Stomach smooth muscle (tissue), 2 donors: ENCODE data around the gene CXCL12.

Experiments
- H3K27ac ChIP-seq: one replicate; pipeline ENCODE4 v1.7.0; 2013; ENCODE audit warnings: mild to moderate bottlenecking, low read length, inconsistent platforms
- H3K27me3 ChIP-seq, 2 donors: one replicate each; pipeline ENCODE4 v1.7.0; 2013; ENCODE audit warnings: low read length in 2 of 2; ENCODE audit not compliant: insufficient read depth in 2 of 2, control insufficient read depth in 1 of 2
- H3K36me3 ChIP-seq, 2 donors: one replicate each; pipeline ENCODE4 v1.7.0; 2013; ENCODE audit warnings: low read length in 2 of 2; ENCODE audit not compliant: control insufficient read depth in 2 of 2, insufficient read depth in 2 of 2
- H3K4me1 ChIP-seq: one replicate; pipeline ENCODE4 v1.7.0; 2013; ENCODE audit warnings: low read length; ENCODE audit not compliant: control insufficient read depth, insufficient read depth
- H3K4me3 ChIP-seq, 2 donors: one replicate each; pipeline ENCODE4 v1.7.0; 2013; ENCODE audit warnings: low read length in 2 of 2
- H3K9ac ChIP-seq, 2 donors: one replicate each; pipeline ENCODE4 v1.7.0; 2013; ENCODE audit warnings: low read length in 2 of 2, mild to moderate bottlenecking in 1 of 2
- H3K9me3 ChIP-seq, 2 donors: one replicate each; pipeline ENCODE4 v1.7.0; 2013; ENCODE audit warnings: low read length in 2 of 2; ENCODE audit not compliant: control insufficient read depth in 2 of 2
- donor health status: healthy.
- donor health status: Pancreatic carcinoma.

CXCL12 gene

GRCh38 chr10:44393051-44393630 lies 8.2 kb upstream of the CXCL12 start:
- H3K9ac ChIP-seq, result no peak overlapping the region

GRCh38 chr10:44392420-44392819 lies 7.5 kb upstream of the CXCL12 start:
- Histone ChIP-seq H3K27ac (no peak overlapping the region), H3K9me3 (no peaks in the 10 kb centered on the region), H3K4me3 (no peak overlapping the region), H3K4me1 (no peaks in the 10 kb centered on the region), H3K27me3 (peaks cover 0 to 3% of the 10 kb centered on the region in 2 donors), H3K36me3 (no peaks in the 10 kb centered on the region), H3K9ac (no peak overlapping the region)

More at GRCh38 chr10:44393051-44393630, 8.2 kb upstream of the CXCL12 start:
- H3K36me3 ChIP-seq, result no peaks in the 10 kb centered on the region
- H3K9me3 ChIP-seq, result no peaks in the 10 kb centered on the region
- H3K27ac ChIP-seq, result no peak overlapping the region
- no peaks in the 10 kb centered on the region for H3K4me1 ChIP-seq
- H3K27me3 ChIP-seq, result peaks cover 2 to 3% of the 10 kb centered on the region in 2 donors
- H3K4me3 ChIP-seq, result no peak overlapping the region

GRCh38 chr10:44391981-44392380 lies 7.1 kb upstream of the CXCL12 start:
- Histone ChIP-seq H3K4me1 (no peaks in the 10 kb centered on the region), H3K27me3 (peaks cover 0 to 3% of the 10 kb centered on the region in 2 donors), H3K9ac (no peak overlapping the region), H3K27ac (no peak overlapping the region), H3K36me3 (no peaks in the 10 kb centered on the region), H3K9me3 (no peaks in the 10 kb centered on the region), H3K4me3 (no peak overlapping the region)

- Histone ChIP-seq H3K36me3 (no peaks in the 10 kb centered on the region), H3K27me3 (peaks cover 2 to 8% of the 10 kb centered on the region in 2 donors), H3K4me3 (no peak overlapping the region), H3K27ac (no peak overlapping the region), H3K9me3 (no peaks in the 10 kb centered on the region), H3K4me1 (peaks cover under 1% of the 10 kb centered on the region), H3K9ac (no peak overlapping the region)
These were observed 5.7 kb upstream of the CXCL12 start for GRCh38 chr10:44390585-44391072.

GRCh38 chr10:44389556-44389955 lies 4.7 kb upstream of the CXCL12 start:
- H3K4me1 ChIP-seq, result peaks cover 6% of the 10 kb centered on the region
- no peaks in the 10 kb centered on the region for H3K9me3 ChIP-seq
- no peak overlapping the region for H3K4me3 ChIP-seq
- no peak overlapping the region for H3K27ac ChIP-seq
- H3K9ac ChIP-seq, result no peak overlapping the region
- H3K27me3 ChIP-seq, result peaks cover 3 to 12% of the 10 kb centered on the region in 2 donors
- no peaks in the 10 kb centered on the region for H3K36me3 ChIP-seq

GRCh38 chr10:44389150-44389549 lies 4.3 kb upstream of the CXCL12 start:
- Histone ChIP-seq H3K27me3 (peaks cover 5 to 17% of the 10 kb centered on the region in 2 donors), H3K9me3 (no peaks in the 10 kb centered on the region), H3K36me3 (no peaks in the 10 kb centered on the region), H3K27ac (no peak overlapping the region), H3K4me3 (no peak overlapping the region), H3K9ac (no peak overlapping the region), H3K4me1 (peaks cover 10% of the 10 kb centered on the region)

- no peaks in the 10 kb centered on the region for H3K9me3 ChIP-seq
- no peak overlapping the region for H3K27ac ChIP-seq
- peaks cover 5 to 22% of the 10 kb centered on the region in 2 donors for H3K27me3 ChIP-seq
These were observed 3.7 kb upstream of the CXCL12 start for GRCh38 chr10:44388641-44389040.

GRCh38 chr10:44387853-44388251 lies 3.0 kb upstream of the CXCL12 start:
- H3K4me1 ChIP-seq, result peaks cover 12% of the 10 kb centered on the region
- H3K27ac ChIP-seq, result no peak overlapping the region
- no peaks in the 10 kb centered on the region for H3K36me3 ChIP-seq
- H3K9ac ChIP-seq, result no peak overlapping the region
- H3K4me3 ChIP-seq, result no peak overlapping the region
- no peaks in the 10 kb centered on the region for H3K9me3 ChIP-seq
- peaks cover 5 to 30% of the 10 kb centered on the region in 2 donors for H3K27me3 ChIP-seq

More at GRCh38 chr10:44388641-44389040, 3.7 kb upstream of the CXCL12 start:
- Histone ChIP-seq H3K36me3 (no peaks in the 10 kb centered on the region), H3K4me3 (no peak overlapping the region), H3K9ac (no peak overlapping the region), H3K4me1 (peaks cover 12% of the 10 kb centered on the region)

GRCh38 chr10:44386546-44387052 lies 1.7 kb upstream of the CXCL12 start:
- Histone ChIP-seq H3K27me3 (peaks cover 5 to 33% of the 10 kb centered on the region in 2 donors), H3K4me1 (peaks cover 12% of the 10 kb centered on the region), H3K27ac (no peak overlapping the region), H3K36me3 (no peaks in the 10 kb centered on the region), H3K9ac (no peak overlapping the region), H3K9me3 (no peaks in the 10 kb centered on the region), H3K4me3 (peak overlapping the region in 1 of 2 donors; percentile 35)

- Histone ChIP-seq H3K36me3 (no peaks in the 10 kb centered on the region), H3K9ac (peak overlapping the region in 1 of 2 donors; percentile 38), H3K9me3 (no peaks in the 10 kb centered on the region), H3K27me3 (peaks cover 5 to 33% of the 10 kb centered on the region in 2 donors), H3K27ac (no peak overlapping the region), H3K4me1 (peaks cover 14% of the 10 kb centered on the region), H3K4me3 (peak overlapping the region in 1 of 2 donors; percentile 60)
These were observed 972 bp upstream of the CXCL12 start for GRCh38 chr10:44385696-44386441.
